K562 treated with DMSO at 1 percent for 24 hours (cell line): ENCODE results near the gene ACTA2. TPM values are rescaled to one million over a fixed set of nuclear protein-coding genes. Genes with fewer than 3 reads are reported as not detected.

Source experiments
- total RNA-seq: library from RNA; unstranded; fragments of 300-600 nt; gene quantifications from 2 replicates; pipeline ENCODE4 v1.2.3, GENCODE V29; 2022; ENCODE audit warnings: low read depth; ENCODE audit not compliant: insufficient read depth

ACTA2 gene
- total RNA-seq = 2.3 and 3.8 TPM in 2 replicates

GRCh38 chr10:88952647-88953111 is at the start of gene ACTA2:
TSS of gene ACTA2 (minus strand) at chr10:88952773. CDS start at chr10:88948930, 3,843 bp downstream.

GRCh38 chr10:88990384-88991160 is 38.0 kb upstream of the ACTA2 start, which contains the start of gene FAS:
TSS of gene FAS (plus strand) at chr10:88990798. CDS start at chr10:88990877, 79 bp downstream.

Other genes starting within 250 kb of the ACTA2 start
- gene LIPK, start 246.5 kb downstream of the ACTA2 start, total RNA-seq = not detected in 2 replicates
- not detected in 2 replicates for gene LIPN, start 192.8 kb downstream of the ACTA2 start, total RNA-seq
- gene LIPM, start 150.0 kb downstream of the ACTA2 start, total RNA-seq = not detected in 2 replicates
- gene ANKRD22, start 100.9 kb downstream of the ACTA2 start, total RNA-seq = not detected in 2 replicates
- gene STAMBPL1, start 72.5 kb downstream of the ACTA2 start, total RNA-seq = not detected in 2 replicates
- gene FAS, start 38.0 kb upstream of the ACTA2 start, total RNA-seq = 0.41 TPM in 1 of 2 replicates, not detected in the other